GM21529 (cell line): ENCODE data around the gene BMP2K.

Source experiments
- ATAC-seq: cut with Tn5 transposase; IDR thresholded peaks from one replicate; pipeline ENCODE4 v1.9.1; 2021; ENCODE audit not compliant: unreplicated experiment

BMP2K gene

GRCh38 chr4:78776079-78776728 lies at the start of gene BMP2K:
BMP2K (plus strand) TSS chr4:78776350; CDS start chr4:78776544, 194 bp downstream.
- peak; percentile 67 for ATAC-seq

DNA sequence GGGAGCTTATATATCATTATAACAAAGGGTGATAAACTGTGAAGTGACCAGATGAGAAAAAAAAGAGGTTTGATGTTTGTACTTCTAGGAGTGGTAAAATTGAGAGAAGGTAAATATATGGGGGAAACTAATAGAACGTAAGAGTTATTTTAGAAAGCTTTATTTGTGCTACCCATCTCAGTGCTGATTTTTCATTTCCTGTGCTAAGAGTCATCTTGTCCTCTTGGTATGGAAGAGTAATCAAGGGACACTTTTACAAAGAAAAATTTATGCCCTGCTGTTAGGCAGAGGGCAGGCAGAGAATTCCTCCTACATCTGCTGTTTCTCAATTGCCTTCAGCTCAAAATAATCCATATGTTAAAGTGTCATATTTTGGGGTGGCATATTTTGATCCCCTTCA lies 49.6 kb upstream of the BMP2K start:
- ATAC-seq, result no peak

- ATAC-seq, result no peak
These were observed 43.6 kb upstream of the BMP2K start for GRCh38 chr4:78732332-78733104.

DNA sequence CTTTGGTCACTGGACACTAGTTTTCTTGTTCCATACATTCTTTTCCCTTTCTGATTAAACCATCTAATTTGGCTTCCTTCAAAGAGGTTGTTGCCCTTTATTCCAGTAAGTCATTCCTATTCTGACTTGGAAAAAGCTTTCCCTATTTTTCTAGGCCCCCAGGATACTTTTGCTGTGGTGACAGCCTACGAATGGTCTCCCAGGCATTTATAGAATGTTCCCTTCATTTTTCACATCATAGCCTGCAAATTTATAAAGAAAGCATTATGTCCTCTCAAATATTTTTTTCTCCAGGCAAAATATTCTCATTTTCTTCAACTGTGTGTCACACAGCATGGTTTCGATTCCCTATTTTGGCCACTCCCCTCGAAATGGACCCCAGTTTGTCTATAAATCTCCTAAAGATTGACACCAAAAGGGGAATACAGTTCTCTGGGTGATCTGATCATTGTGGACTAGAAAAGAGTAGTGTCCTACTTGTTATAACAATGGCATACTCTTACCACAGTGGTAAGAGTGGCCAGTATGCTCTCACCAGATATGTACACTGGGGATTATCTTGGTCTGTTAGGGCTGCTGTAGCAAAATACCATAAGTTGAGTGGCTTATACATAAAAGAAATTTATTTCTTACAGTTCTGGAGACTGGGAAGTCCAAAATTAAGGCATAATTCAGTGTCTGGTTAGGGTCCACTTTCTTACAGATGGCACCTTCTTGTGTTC lies 41.5 kb upstream of the BMP2K start:
- ATAC-seq, result no peak

GRCh38 chr4:78735697-78736096 lies 40.5 kb upstream of the BMP2K start:
- ATAC-seq, result peak; percentile 76

DNA sequence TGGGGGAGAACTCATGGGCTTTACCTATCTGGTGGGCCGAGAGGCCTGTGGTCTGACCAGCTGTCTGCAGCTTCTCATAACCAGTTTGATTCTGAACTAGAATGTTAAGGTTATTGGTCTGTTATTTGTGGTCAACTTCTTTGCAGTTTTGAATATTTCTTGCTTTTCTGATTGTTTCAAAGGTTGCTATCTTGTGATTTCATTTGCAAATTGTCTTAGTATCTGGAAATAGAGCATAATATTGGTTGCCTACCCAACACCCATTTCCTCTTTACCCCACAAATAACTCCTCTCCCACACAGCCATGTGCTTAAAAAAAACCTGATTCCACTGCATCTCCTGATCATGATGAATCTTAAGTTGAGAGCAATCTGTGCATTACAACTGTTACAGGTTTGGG lies 39.1 kb upstream of the BMP2K start:
- ATAC-seq, result peak; percentile 66

- no peak for ATAC-seq
These were observed 38.2 kb upstream of the BMP2K start for GRCh38 chr4:78737973-78738372.

DNA sequence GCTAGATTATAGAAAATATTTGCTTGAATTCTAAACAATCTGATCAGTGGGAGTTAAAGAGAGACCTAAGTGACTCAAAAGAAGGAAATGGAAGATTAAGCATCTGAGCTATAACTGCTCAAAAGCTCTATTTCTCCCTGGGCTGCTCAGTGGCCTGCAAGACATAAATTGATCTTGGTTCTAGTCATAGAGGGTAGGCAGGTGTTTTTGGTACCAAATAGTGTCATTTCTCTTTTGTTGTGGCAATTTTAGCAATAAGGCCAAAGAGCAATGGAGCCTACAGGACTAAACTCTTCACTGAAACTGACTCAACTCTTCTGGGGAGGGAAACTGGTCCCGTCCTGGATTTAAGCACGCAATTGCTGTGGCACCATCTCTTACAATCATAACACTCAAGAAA lies 33.9 kb upstream of the BMP2K start:
- peak; percentile 72 for ATAC-seq

DNA sequence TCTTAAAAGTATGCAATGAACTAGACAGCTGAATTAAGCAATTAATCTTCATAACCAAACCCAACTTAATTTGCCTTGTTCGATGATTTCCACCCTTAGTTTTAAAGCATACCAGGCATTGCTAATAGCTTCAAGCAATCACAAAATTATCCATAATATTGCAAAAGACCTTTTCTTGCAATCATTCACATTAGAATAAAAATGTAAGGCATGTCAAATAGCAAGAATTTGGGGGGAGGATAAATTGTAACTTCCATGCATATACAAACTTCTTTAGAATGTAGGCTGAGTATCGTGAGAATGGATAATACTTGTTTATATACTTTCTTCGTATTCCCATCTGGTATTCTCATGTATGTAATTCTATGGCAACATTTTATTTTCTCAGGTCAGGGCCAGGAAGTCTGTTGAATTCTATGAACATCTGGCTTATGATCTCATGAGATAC lies 28.7 kb upstream of the BMP2K start:
- ATAC-seq, result no peak

GRCh38 chr4:78748381-78748780 lies 27.8 kb upstream of the BMP2K start:
- no peak for ATAC-seq

DNA sequence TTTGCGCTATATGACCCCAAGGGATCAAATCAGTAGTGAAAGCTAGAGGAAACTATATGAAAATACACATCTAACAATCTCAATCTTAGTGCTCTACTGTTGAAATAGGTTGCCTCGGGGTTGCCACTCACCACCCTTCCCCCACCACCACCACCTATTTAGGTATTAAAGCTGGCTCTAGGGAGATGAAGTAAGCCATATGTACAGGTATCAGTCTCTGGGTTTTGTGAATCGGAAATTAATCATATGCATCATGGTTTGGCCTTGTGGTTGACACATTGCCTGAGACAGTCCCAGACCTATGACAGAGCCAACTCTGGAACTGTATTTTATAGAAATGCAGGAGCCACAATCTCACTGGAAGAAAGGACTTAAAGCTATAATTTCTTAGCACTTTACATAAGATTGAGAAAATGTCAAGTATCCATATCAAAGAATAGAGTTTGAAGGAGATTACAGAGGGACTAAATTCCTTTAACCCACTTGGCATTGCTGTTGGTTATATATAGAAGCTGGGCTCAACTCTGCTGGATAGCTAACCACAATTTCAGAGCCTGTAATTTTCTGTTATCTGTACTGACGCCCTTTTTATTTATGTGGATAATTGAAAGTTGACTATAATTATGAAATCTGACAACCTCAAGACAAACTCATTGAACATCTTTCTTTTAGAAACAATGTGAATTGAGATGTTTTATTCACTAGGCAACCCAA lies 26.7 kb upstream of the BMP2K start:
- peak; percentile 32 for ATAC-seq

DNA sequence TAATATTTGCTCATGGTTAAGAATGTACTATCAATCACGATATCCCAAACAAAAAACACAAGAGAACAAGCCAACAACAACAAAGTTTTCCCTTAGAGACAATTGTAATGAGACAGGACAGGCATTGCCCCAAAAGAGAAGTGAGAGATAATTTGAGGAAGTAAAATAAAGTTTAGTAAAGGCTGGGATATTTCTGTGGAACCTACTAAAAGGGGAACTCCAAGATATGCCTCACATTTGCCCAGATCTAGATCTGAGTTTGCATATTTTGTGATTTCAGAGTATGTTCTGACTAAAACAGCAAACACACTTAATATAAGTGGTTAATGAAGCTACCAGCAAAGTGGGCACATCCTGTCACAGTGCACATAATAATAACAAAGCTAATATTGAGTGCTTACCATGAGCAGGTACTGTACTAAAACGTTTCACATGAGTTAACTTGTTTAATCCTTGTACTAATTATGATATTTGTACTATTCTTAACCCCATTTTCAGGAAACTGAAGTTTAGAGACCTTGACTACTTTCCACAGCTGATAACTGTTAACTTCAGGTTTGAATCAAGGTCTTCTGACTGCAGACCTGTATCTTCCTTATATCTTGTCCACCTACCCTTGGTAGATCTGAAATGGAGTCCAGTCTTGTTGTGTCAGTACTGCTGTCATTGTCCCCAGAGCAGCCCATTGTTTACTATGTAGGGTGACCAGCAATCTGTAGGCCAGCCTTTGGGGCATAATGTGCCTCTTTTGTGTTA lies 26.0 kb upstream of the BMP2K start:
- ATAC-seq, result peak; percentile 90

- ATAC-seq, result no peak
These were observed 23.1 kb upstream of the BMP2K start for GRCh38 chr4:78753091-78753490.

DNA sequence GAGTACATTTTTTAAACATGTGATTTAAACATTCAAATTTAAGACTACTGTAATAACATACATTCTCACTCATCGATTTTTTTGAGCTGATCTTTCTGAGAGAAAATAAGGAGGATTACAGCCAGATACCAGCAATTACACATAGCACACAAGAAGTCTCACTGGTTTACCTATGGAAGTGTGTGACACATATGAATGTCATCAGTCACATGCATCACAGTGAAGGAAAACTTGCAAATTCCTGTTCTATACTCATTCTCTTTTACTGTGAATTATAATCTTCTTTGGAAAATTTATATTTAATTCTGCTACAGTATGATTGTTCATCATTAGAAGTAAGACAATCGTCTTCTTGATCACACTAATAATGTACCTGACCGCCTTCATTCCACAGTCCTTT lies 21.3 kb upstream of the BMP2K start:
- ATAC-seq, result no peak

- ATAC-seq, result no peak
These were observed 20.0 kb upstream of the BMP2K start for GRCh38 chr4:78756137-78756536.

- ATAC-seq, result no peak
These were observed 19.4 kb upstream of the BMP2K start for GRCh38 chr4:78756776-78757175.

DNA sequence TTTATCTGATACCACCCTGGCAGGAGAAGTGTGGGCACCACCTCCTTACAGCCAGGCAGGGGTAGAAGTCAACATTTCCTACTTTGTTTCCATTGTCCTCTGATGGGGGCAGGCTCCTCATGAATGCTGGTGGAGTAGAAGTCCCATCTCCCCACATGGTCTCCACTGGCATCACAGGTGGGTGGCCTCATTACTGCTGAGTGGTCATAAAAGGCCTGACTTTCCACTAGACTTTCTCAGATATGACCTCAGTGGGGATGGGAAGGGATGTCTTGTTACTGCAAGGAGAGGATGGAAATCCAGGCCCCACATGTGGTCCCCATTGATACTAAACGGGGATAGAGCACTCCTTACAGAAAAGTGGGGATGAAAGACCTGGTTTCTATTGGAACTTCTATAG lies 18.6 kb upstream of the BMP2K start:
- ATAC-seq, result no peak

- ATAC-seq, result no peak
These were observed 18.1 kb upstream of the BMP2K start for GRCh38 chr4:78758085-78758484.

GRCh38 chr4:78762529-78762928 lies 13.6 kb upstream of the BMP2K start:
- ATAC-seq, result no peak

GRCh38 chr4:78763251-78763650 lies 12.9 kb upstream of the BMP2K start:
- no peak for ATAC-seq
